PC-9 (cell line): ENCODE data around the gene ERCC4. TPM values are rescaled to one million over a fixed set of nuclear protein-coding genes. Genes with fewer than 3 reads are reported as not detected.

Experiments used
- BruUV-seq: library from RNA; stranded (reverse); fragments of 400-500 nt; replicated peaks from 2 replicates; lab custom pipeline; 2021; lab: Mats Ljungman, UMichigan
- CTCF ChIA-PET: fragments of 300-600 bp; sonication (Branson Sonifier 250); formaldehyde crosslinking; loops from one replicate; lab custom pipeline; 2022; ENCODE audit warnings: antibody characterized with exemption; lab: Charles Lee
- POLR2A ChIA-PET: fragments of 300-600 bp; sonication (Branson Sonifier 250); formaldehyde crosslinking; loops from one replicate; lab custom pipeline; 2022; ENCODE audit warnings: antibody characterized with exemption; ENCODE audit not compliant: unreplicated experiment; lab: Charles Lee
- DNase-seq, 2 experiments: peaks; one replicate each; pipeline versions ENCODE4 v3.0.0 to v3.0.0-alpha.2; 2015 to 2022; ENCODE audit warnings: mixed read lengths in 1 of 2
- H2AFZ ChIP-seq: fragments of 200-600 bp; sonication (generic); 2 replicates; pipeline ENCODE4 v1.8.1; 2017; ENCODE audit warnings: antibody characterized with exemption
- H3F3A ChIP-seq: fragments of 200-600 bp; sonication (generic); 2 replicates; pipeline ENCODE4 v1.8.1; 2017; ENCODE audit warnings: antibody characterized with exemption, mild to moderate bottlenecking, low read depth; ENCODE audit not compliant: insufficient read depth
- H3K27ac ChIP-seq: fragments of 200-600 bp; sonication (generic); 2 replicates; pipeline ENCODE4 v1.6.1; 2016; ENCODE audit warnings: mixed run types
- H3K27me3 ChIP-seq: fragments of 200-600 bp; sonication (generic); 2 replicates; pipeline ENCODE4 v1.6.1; 2016; ENCODE audit warnings: low read depth, mixed run types; ENCODE audit not compliant: insufficient read depth
- H3K36me3 ChIP-seq: fragments of 200-600 bp; sonication (generic); 2 replicates; pipeline ENCODE4 v1.6.1; 2016; ENCODE audit warnings: low read depth, mixed run types
- H3K4me1 ChIP-seq: fragments of 200-600 bp; sonication (generic); replicated peaks from 2 replicates; pipeline ENCODE4 v1.6.1; 2016; ENCODE audit warnings: mixed run types; ENCODE audit not compliant: insufficient read depth
- H3K4me2 ChIP-seq: fragments of 200-600 bp; sonication (generic); 2 replicates; pipeline ENCODE4 v1.6.1; 2017; ENCODE audit warnings: mixed run types
- H3K4me3 ChIP-seq: fragments of 200-600 bp; sonication (generic); 2 replicates; pipeline ENCODE4 v1.6.1; 2016; ENCODE audit warnings: mixed run types
- H3K79me2 ChIP-seq: fragments of 200-600 bp; sonication (generic); 2 replicates; pipeline ENCODE4 v1.6.1; 2017; ENCODE audit warnings: low read depth, mixed run types
- H3K9me2 ChIP-seq: fragments of 200-600 bp; sonication (generic); 2 replicates; pipeline ENCODE4 v1.8.1; 2017; ENCODE audit warnings: mild to moderate bottlenecking; ENCODE audit not compliant: insufficient read depth
- H3K9me3 ChIP-seq: fragments of 200-600 bp; sonication (generic); 2 replicates; pipeline ENCODE4 v1.8.1; 2016; ENCODE audit warnings: low read depth; ENCODE audit not compliant: insufficient read depth
- H4K20me1 ChIP-seq: fragments of 200-600 bp; sonication (generic); 2 replicates; pipeline ENCODE4 v1.8.1; 2017; ENCODE audit not compliant: insufficient read depth
- CTCF ChIP-seq: fragments of 200-600 bp; sonication (generic); conservative IDR thresholded peaks from 2 replicates; pipeline ENCODE4 v1.6.1; 2017; ENCODE audit warnings: mixed run types, antibody characterized with exemption, mild to moderate bottlenecking, moderate library complexity
- EZH2 ChIP-seq: fragments of 200-600 bp; sonication (generic); IDR thresholded peaks from 2 replicates; pipeline ENCODE4 v1.8.0; 2017; ENCODE audit warnings: antibody characterized with exemption, low read depth
- intact Hi-C: fragments of 100-400 bp; cut with micrococcal nuclease; formaldehyde crosslinking; loops from one replicate; pipeline ENCODE4 v1.10.0; 2022; ENCODE audit not compliant: unreplicated experiment
- total RNA-seq: library from RNA; stranded (reverse); gene quantifications from 2 replicates; pipeline ENCODE4 v1.2.3, GENCODE V29; 2021

The ERCC4 gene
- total RNA-seq, 1 experiment from 2014 or later = 17.4 TPM

DNA sequence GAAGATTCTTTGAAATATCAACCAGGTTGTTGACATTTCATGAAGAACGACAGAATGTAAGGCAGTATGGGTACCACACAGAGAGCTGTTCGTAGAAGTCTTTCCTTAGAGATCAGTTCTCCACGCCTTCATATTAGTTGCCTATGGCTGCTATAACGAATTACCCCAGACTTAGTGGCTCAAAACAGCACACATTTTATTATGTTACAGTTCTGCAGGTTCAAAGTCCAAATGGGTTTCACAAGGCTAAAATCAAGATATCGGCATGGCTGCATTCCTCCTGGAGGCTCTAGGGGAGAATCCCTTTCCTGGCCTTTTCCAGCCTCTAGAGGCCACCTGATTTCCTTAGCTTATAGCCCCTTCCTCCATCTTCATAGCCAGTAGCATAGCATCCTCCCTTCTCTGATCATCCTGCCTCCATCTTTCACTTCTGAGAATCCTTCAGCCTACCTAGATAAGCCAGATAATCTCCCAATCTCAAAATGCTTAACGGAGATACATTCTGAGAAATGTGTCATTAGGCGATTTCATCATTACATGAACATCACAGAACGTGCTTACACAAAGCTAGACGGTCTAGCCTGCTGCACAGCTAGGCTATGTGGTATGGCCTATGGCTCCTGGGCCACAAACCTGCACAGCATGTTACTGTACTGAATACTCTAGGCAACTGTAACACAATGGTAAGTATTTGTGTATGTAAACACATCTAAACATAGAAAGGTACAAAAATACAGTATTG, 26.0 kb downstream of the ERCC4 start:
- POLR2A ChIA-PET = no interaction called here
- no TSS peak for BruUV-seq
- intact Hi-C loops = no loop called here

GRCh38 chr16:13948086-13948485, 28.1 kb downstream of the ERCC4 start:
- Histone ChIP-seq H3K27ac (no peak overlapping the region), H3K9me3 (no peaks in the 10 kb centered on the region), H3K4me2 (no peak overlapping the region), H3K79me2 (no peaks in the 10 kb centered on the region), H3K4me1 (no peaks in the 10 kb centered on the region), H4K20me1 (no peaks in the 10 kb centered on the region), H3K27me3 (no peaks in the 10 kb centered on the region), H3K4me3 (no peak overlapping the region), H3K36me3 (peaks cover 14% of the 10 kb centered on the region), H3F3A (no peaks in the 10 kb centered on the region), H3K9me2 (no peaks in the 10 kb centered on the region), H2AFZ (no peak overlapping the region)
- POLR2A ChIA-PET = no interaction called here
- CTCF ChIA-PET = no interaction called here
- no TSS peak for BruUV-seq
- TF ChIP-seq EZH2 = no peak
- TF ChIP-seq CTCF = no peak
- no peak for DNase-seq
- intact Hi-C loops = no loop called here

More for the DNA sequence above, 26.0 kb downstream of the ERCC4 start:
- Histone ChIP-seq H3K4me2 (no peak overlapping the region), H2AFZ (no peak overlapping the region), H3K9me3 (no peaks in the 10 kb centered on the region), H3K79me2 (no peaks in the 10 kb centered on the region), H4K20me1 (no peaks in the 10 kb centered on the region), H3F3A (no peaks in the 10 kb centered on the region), H3K4me3 (no peak overlapping the region), H3K27ac (no peak overlapping the region), H3K9me2 (no peaks in the 10 kb centered on the region), H3K36me3 (peaks cover 14% of the 10 kb centered on the region), H3K27me3 (no peaks in the 10 kb centered on the region), H3K4me1 (no peaks in the 10 kb centered on the region)
- CTCF ChIA-PET = no interaction called here
- DNase-seq = no peak
- TF ChIP-seq EZH2 (no peak), CTCF (no peak)

DNA sequence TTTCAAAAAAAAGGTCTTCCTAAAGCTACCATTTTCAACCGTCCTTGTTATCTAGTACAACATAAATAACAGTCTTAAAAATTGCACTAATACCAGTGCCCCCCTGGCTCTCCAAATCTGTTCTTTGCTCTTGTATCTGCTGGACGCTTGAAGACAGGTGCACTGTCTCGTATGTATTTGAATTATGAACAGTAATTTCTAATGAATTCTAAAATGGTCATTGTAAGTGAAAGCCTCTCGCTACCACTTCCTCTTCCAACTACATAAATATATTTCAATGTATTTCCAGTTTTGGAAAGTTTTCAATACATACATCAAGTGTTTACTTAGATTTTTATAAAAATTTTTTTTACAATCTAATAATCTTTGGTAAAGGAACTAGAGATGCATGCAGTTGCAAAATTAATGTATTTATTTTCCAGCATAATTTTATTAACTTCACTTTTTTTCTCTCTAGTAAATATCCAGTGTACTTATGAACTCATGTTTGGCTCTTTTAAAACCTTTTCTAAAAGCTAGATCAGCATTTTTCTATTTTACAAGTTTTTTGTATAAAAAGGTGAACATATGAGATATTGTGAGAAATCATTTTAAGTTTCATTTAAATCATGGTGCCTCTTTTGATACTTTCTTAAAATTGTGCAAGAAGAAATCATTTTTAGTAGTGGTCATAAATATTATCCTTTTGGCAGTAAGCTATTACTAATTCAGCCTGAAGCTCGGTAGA, 31.0 kb downstream of the ERCC4 start:
- H3K9me3 ChIP-seq = no peaks in the 10 kb centered on the region
- BruUV-seq = no TSS peak
- TF ChIP-seq EZH2 (no peak), CTCF (no peak)
- DNase-seq = no peak
- peaks cover 4% of the 10 kb centered on the region; the same call in 1 of the 2 replicates for H3K36me3 ChIP-seq
- no peak overlapping the region for H3K4me2 ChIP-seq
- no peaks in the 10 kb centered on the region for H4K20me1 ChIP-seq
- peaks cover 18% of the 10 kb centered on the region for H3K4me1 ChIP-seq
- intact Hi-C loops = no loop called here
- H3K4me3 ChIP-seq = no peak overlapping the region
- no peaks in the 10 kb centered on the region for H3K27me3 ChIP-seq
- H3K9me2 ChIP-seq = no peaks in the 10 kb centered on the region
- H2AFZ ChIP-seq = no peak overlapping the region
- H3K79me2 ChIP-seq = no peaks in the 10 kb centered on the region
- ChIA-PET CTCF (no interaction called here), POLR2A (interaction anchor here (0.6 kb wide), 1 partner anchor 626 kb away, joined by 9 read pairs; no protein-coding TSS in a partner anchor)
- 0 out of 2 replicates have a peak, but pooled peaks cover 4% of the 10 kb centered on the region for H3F3A ChIP-seq
- no peak overlapping the region for H3K27ac ChIP-seq
